ENCODE data around the gene LIN54. TPM values are rescaled to one million over a fixed set of nuclear protein-coding genes. Genes with fewer than 3 reads are reported as not detected.
A peak's percentile ranks its signal among the peaks of the same experiment; 100 is the strongest.

LIN54 gene
- total and polyA plus RNA-seq, 2 of the 13 experiments (the other 11 are each of a cell fraction or from before 2014, with no cell fraction given), result 25.2 to 32.9 TPM

DNA sequence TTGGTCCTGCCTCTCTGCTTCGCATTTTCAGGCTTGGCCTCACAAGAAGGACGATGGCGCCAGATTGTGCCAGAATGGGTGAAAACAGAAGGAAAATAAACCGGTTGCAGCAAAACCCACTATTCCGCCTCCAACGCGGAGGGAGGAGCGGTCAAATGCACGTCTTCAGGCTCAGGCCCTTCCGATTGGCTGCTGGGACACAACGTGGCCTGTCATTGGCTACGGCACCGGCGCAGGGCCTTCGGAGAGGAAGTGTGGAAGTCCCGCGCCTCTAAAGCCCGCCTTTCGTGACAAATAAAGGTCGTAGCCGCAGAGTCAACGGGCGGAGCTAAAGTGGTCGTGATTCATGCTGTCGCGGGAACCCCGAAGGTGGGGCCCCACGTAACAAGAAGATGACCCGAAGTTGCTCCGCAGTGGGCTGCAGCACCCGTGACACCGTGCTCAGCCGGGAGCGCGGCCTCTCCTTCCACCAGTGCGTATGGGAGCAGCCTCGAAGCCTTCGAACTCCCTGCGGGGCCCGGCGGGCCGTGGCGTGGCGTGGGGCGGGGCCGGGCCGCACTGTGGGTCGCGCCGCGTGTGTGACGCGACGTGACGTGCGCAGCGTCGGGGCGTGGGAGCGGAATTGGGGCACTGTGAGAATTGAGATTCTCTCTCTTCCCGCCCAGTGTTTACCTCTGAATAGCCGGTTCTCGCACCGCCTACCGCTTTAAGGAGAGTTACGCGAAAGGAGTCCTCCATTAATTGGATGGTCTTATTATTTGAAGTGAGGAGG lies 110.0 kb downstream of the LIN54 start, which contains the start of gene THAP9 (continued):
- TF ChIP-seq, protein P1, sequence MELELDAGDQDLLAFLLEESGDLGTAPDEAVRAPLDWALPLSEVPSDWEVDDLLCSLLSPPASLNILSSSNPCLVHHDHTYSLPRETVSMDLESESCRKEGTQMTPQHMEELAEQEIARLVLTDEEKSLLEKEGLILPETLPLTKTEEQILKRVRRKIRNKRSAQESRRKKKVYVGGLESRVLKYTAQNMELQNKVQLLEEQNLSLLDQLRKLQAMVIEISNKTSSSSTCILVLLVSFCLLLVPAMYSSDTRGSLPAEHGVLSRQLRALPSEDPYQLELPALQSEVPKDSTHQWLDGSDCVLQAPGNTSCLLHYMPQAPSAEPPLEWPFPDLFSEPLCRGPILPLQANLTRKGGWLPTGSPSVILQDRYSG (CRISPR knock-in tag; IDR thresholded peaks at IDR 0.05), result no peak
- TF ChIP-seq ARNT (IDR thresholded peaks at IDR 0.05) (no peak), ZNF101 (CRISPR knock-in tag; IDR thresholded peaks at IDR 0.05; ENCODE audit: borderline replicate concordance, low read depth) (no peak), ZNF780A (CRISPR knock-in tag; IDR thresholded peaks at IDR 0.05) (0 out of 2 replicates have a peak, but pooled peaks have one; percentile 61), CHD2 (IDR thresholded peaks at IDR 0.05; ENCODE audit: low read depth, low read length) (peak; percentile 89), REXO4 (CRISPR knock-in tag; IDR thresholded peaks at IDR 0.05; ENCODE audit: borderline replicate concordance) (0 out of 2 replicates have a peak, but pooled peaks have one; percentile 88), ATF1 (CRISPR knock-in tag; IDR thresholded peaks at IDR 0.05) (peak; percentile 86; the same call in 1 of the 2 replicates), ZNF264 (CRISPR knock-in tag; IDR thresholded peaks at IDR 0.05) (no peak; the same call in none of the 2 replicates), ZFP82 (CRISPR knock-in tag; IDR thresholded peaks at IDR 0.05; ENCODE audit: borderline replicate concordance) (peak; percentile 53; the same call in 1 of the 2 replicates)
- TF ChIP-seq, protein P2, sequence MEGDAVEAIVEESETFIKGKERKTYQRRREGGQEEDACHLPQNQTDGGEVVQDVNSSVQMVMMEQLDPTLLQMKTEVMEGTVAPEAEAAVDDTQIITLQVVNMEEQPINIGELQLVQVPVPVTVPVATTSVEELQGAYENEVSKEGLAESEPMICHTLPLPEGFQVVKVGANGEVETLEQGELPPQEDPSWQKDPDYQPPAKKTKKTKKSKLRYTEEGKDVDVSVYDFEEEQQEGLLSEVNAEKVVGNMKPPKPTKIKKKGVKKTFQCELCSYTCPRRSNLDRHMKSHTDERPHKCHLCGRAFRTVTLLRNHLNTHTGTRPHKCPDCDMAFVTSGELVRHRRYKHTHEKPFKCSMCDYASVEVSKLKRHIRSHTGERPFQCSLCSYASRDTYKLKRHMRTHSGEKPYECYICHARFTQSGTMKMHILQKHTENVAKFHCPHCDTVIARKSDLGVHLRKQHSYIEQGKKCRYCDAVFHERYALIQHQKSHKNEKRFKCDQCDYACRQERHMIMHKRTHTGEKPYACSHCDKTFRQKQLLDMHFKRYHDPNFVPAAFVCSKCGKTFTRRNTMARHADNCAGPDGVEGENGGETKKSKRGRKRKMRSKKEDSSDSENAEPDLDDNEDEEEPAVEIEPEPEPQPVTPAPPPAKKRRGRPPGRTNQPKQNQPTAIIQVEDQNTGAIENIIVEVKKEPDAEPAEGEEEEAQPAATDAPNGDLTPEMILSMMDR (CRISPR knock-in tag; IDR thresholded peaks at IDR 0.05), result peak; percentile 12; the same call in 1 of the 2 replicates
- TF ChIP-seq, protein P3, sequence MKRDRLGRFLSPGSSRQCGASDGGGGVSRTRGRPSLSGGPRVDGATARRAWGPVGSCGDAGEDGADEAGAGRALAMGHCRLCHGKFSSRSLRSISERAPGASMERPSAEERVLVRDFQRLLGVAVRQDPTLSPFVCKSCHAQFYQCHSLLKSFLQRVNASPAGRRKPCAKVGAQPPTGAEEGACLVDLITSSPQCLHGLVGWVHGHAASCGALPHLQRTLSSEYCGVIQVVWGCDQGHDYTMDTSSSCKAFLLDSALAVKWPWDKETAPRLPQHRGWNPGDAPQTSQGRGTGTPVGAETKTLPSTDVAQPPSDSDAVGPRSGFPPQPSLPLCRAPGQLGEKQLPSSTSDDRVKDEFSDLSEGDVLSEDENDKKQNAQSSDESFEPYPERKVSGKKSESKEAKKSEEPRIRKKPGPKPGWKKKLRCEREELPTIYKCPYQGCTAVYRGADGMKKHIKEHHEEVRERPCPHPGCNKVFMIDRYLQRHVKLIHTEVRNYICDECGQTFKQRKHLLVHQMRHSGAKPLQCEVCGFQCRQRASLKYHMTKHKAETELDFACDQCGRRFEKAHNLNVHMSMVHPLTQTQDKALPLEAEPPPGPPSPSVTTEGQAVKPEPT (CRISPR knock-in tag; IDR thresholded peaks at IDR 0.05; ENCODE audit: low read depth), result peak; percentile 16; the same call in 1 of the 2 replicates
